ENCODE measurements around the gene ROR2.

ROR2 gene

DNA sequence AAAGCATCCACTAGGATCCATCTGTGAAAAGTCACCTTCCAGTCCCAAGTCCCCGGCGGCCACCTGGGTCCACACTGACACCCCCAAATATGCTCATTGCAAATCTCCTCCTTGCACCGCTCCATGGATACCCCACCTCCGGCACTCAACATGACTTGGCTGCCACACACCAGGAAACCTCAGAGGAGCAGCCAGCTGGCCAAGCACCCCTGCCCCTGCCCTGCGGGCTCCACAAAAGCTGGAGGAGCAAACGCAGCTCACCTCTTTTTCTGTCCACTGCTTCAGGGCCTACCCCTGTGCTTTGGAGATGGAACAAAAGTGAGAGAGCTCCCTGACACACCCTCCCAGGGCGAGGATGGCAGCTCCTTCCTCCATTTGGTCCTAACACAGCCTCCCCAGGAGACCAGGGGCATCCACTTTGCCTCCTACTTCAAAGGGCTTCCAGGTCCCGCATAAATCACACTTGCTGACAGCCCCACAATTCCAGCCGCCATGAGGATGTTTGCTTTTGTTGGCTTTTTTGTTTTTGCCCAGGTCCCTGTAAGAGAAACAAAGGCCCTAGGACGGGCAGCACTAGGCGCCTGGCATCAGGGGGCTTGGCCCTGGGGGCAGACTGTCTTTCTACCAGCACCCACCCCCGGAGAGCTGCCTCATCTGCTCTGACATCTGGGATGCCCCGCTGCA, 14.8 kb downstream of the ROR2 start:
- TF ChIP-seq ZFX (IDR thresholded peaks at IDR 0.05; ENCODE audit: borderline replicate concordance): no peak
- TF ChIP-seq, protein P1, sequence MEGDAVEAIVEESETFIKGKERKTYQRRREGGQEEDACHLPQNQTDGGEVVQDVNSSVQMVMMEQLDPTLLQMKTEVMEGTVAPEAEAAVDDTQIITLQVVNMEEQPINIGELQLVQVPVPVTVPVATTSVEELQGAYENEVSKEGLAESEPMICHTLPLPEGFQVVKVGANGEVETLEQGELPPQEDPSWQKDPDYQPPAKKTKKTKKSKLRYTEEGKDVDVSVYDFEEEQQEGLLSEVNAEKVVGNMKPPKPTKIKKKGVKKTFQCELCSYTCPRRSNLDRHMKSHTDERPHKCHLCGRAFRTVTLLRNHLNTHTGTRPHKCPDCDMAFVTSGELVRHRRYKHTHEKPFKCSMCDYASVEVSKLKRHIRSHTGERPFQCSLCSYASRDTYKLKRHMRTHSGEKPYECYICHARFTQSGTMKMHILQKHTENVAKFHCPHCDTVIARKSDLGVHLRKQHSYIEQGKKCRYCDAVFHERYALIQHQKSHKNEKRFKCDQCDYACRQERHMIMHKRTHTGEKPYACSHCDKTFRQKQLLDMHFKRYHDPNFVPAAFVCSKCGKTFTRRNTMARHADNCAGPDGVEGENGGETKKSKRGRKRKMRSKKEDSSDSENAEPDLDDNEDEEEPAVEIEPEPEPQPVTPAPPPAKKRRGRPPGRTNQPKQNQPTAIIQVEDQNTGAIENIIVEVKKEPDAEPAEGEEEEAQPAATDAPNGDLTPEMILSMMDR (IDR thresholded peaks at IDR 0.05): no peak
- H3K27ac ChIP-seq: no peak overlapping the region

DNA sequence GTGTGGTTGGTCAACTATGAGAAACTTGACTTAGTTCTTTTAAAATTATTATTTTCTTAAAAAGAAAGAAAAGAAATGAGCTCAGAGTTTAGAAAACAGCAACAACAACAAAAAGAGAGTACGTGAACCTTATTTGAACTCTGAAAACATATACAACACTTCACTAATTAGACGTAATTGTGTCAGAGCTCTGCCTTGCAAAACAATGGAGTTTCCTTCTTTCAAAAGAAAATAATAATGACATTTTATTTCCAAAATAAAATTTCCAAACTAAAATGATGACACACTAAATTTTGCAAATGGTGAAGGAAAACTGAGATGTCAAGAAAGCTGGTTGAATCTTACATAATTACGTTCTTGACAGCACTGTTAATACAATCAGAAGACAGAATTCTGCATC, 15.4 kb downstream of the ROR2 start:
- TF ChIP-seq, protein P1 (IDR thresholded peaks at IDR 0.05): no peak
- no peak for TF ChIP-seq ZFX (IDR thresholded peaks at IDR 0.05; ENCODE audit: borderline replicate concordance)
- no peak overlapping the region for H3K27ac ChIP-seq

- H3K27ac ChIP-seq: no peak overlapping the region
- TF ChIP-seq ZFX (IDR thresholded peaks at IDR 0.05; ENCODE audit: borderline replicate concordance): no peak
- TF ChIP-seq, protein P1 (IDR thresholded peaks at IDR 0.05): no peak
Observed at GRCh38 chr9:91933556-91934352, 16.3 kb downstream of the ROR2 start.

DNA sequence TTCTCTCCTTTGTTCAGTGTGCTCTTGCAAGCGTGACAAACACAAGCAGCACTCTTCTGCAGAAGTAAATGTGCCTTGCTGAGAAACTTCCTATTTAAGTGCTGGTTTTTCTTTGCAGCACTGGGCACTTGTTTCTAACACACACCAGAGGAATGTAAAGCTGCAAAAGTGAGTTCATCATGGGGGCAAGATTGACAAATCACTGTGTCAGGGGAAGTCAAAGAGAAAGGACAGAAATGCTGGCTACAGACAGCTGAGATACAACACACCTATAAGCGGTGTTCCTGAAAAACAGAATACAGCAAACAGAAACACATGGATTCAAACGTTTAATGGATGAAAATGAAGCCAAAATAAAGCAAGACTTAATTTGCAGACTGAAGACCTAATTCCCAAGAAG, 19.6 kb downstream of the ROR2 start:
- no peak overlapping the region for H3K27ac ChIP-seq
- TF ChIP-seq, protein P1 (IDR thresholded peaks at IDR 0.05): no peak
- TF ChIP-seq ZFX (IDR thresholded peaks at IDR 0.05; ENCODE audit: borderline replicate concordance): no peak

DNA sequence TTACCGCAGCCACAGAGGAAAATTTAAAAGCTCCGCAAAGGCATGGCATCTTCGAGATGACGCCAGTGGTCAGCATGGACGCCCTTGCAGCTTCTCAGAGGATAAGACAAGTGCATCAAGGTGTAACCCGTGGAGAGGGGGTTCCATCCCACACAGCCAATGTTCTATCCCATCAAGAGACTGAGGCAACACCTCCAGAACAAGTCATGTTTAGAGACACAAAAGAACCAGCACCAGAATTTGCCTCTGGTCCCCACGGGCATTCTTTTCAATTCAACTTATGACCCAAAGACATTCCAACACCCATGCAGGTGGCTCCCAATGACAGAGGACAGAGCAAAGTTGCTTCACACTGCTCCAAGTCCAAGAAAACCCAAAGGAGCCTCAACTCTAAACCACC, 20.7 kb downstream of the ROR2 start:
- TF ChIP-seq ZFX (IDR thresholded peaks at IDR 0.05; ENCODE audit: borderline replicate concordance): no peak
- TF ChIP-seq, protein P1 (IDR thresholded peaks at IDR 0.05): no peak
- H3K27ac ChIP-seq: no peak overlapping the region

- TF ChIP-seq, protein P1 (IDR thresholded peaks at IDR 0.05): no peak
- no peak for TF ChIP-seq ZFX (IDR thresholded peaks at IDR 0.05; ENCODE audit: borderline replicate concordance)
- H3K27ac ChIP-seq: no peak overlapping the region
Observed at GRCh38 chr9:91927922-91928510, 22.0 kb downstream of the ROR2 start.

- TF ChIP-seq ZFX (IDR thresholded peaks at IDR 0.05; ENCODE audit: borderline replicate concordance): no peak
- TF ChIP-seq, protein P1 (IDR thresholded peaks at IDR 0.05): no peak
- H3K27ac ChIP-seq: no peak overlapping the region
Observed at GRCh38 chr9:91924090-91924489, 25.9 kb downstream of the ROR2 start.

All from 22Rv1 (cell line).